Small intestine (tissue), 7 donors: ENCODE results near the gene KCNH1. TPM values are rescaled to one million over a fixed set of nuclear protein-coding genes. Genes with fewer than 3 reads are reported as not detected.

Source experiments
- DNase-seq, 2 donors: peaks; one replicate each; pipeline versions ENCODE4 v3.0.0 to v3.0.0-alpha.2; 2013
- FAIRE-seq: peaks from 2 replicates; lab custom pipeline; 2012; peaks lifted over from hg19 to GRCh38; lab: Jason Lieb, UNC
- H3K27ac ChIP-seq, 3 donors: one replicate each; pipeline ENCODE4 v1.5.1; 2013; ENCODE audit warnings: low read length in 2 of 3, mild to moderate bottlenecking in 2 of 3, control low read depth in 1 of 3, inconsistent platforms in 1 of 3, low read depth in 1 of 3, moderate library complexity in 1 of 3
- H3K27me3 ChIP-seq, 3 donors: one replicate each; pipeline ENCODE4 v1.6.1; 2013; ENCODE audit warnings: low read length in 3 of 3, inconsistent platforms in 1 of 3; ENCODE audit not compliant: control insufficient read depth in 3 of 3, insufficient read depth in 3 of 3
- H3K36me3 ChIP-seq, 3 donors: one replicate each; pipeline ENCODE4 v1.6.1; 2013; ENCODE audit warnings: low read length in 3 of 3, inconsistent platforms in 1 of 3, low read depth in 1 of 3, mild to moderate bottlenecking in 1 of 3, moderate library complexity in 1 of 3; ENCODE audit not compliant: control insufficient read depth in 3 of 3, insufficient read depth in 2 of 3
- H3K4me1 ChIP-seq, 3 donors: one replicate each; pipeline ENCODE4 v1.6.1; 2013; ENCODE audit warnings: low read length in 2 of 3, inconsistent platforms in 1 of 3, low read depth in 1 of 3, mild to moderate bottlenecking in 1 of 3, moderate library complexity in 1 of 3; ENCODE audit not compliant: control insufficient read depth in 3 of 3, insufficient read depth in 2 of 3
- H3K4me3 ChIP-seq, 3 donors: one replicate each; pipeline ENCODE4 v1.5.1; 2013; ENCODE audit warnings: low read length in 3 of 3, control low read depth in 1 of 3, inconsistent platforms in 1 of 3, low read depth in 1 of 3, mild to moderate bottlenecking in 1 of 3, moderate library complexity in 1 of 3
- H3K9me3 ChIP-seq, 2 donors: one replicate each; pipeline ENCODE4 v1.6.1; 2013; ENCODE audit warnings: low read depth in 1 of 2, low read length in 1 of 2; ENCODE audit not compliant: control insufficient read depth in 2 of 2, insufficient read depth in 1 of 2
- WGBS, 3 donors: extraction: QIAGEN DNeasy Blood & Tissue Kit; methylation state at CpG; one replicate each; pipeline ENCODE4 v1.1.7; 2013; 5-methylcytosine and 5-hydroxymethylcytosine counted together
- polyA plus RNA-seq, 4 donors: library from polyadenylated mRNA; stranded (reverse) in 3 of 4; unstranded in 1 of 4; fragments of 200-250 nt in 3 of 4; fragments of 120-200 nt in 1 of 4; gene quantifications; one replicate each; pipeline versions ENCODE4 v1.2.1 to v1.2.3, GENCODE V29; 2013
- donor health status: healthy with polysubstance abuse.
- donor health status: control.
- donor health status: control.
- donor health status: Bipolar disorder and iron deficiency.
- donor health status: healthy.

KCNH1 gene
- polyA plus RNA-seq, 4 donors, result 0.13 to 0.42 TPM; not detected in 2

GRCh38 chr1:211153932-211154331, 20.0 kb upstream of the KCNH1 start:
- Histone ChIP-seq H3K27me3 (no peaks in the 10 kb centered on the region), H3K36me3 (no peaks in the 10 kb centered on the region), H3K4me3 (no peak overlapping the region), H3K4me1 (no peaks in the 10 kb centered on the region), H3K9me3 (no peaks in the 10 kb centered on the region), H3K27ac (no peak overlapping the region)
- FAIRE-seq (no peak), DNase-seq (no peak)
- 23 to 29% (median 24%) methylated on average over 1 of the region's 1 CpG for WGBS, 3 donors

GRCh38 chr1:211148366-211148765, 14.4 kb upstream of the KCNH1 start:
- H3K36me3 ChIP-seq, result no peaks in the 10 kb centered on the region
- H3K27me3 ChIP-seq, result no peaks in the 10 kb centered on the region
- FAIRE-seq (no peak), DNase-seq (no peak)
- H3K4me1 ChIP-seq, result no peaks in the 10 kb centered on the region
- no peak overlapping the region for H3K27ac ChIP-seq
- no peak overlapping the region for H3K4me3 ChIP-seq
- WGBS, 3 donors, result 56 to 61% (median 61%) methylated on average over 5 of the region's 5 CpGs
- peaks cover 0 to 5% of the 10 kb centered on the region in 2 donors for H3K9me3 ChIP-seq

- FAIRE-seq (no peak), DNase-seq (peak in 1 of 2 donors; percentile 46)
- Histone ChIP-seq H3K4me3 (no peak overlapping the region), H3K9me3 (peaks cover 0 to 5% of the 10 kb centered on the region in 2 donors), H3K27me3 (no peaks in the 10 kb centered on the region), H3K27ac (no peak overlapping the region), H3K4me1 (no peaks in the 10 kb centered on the region), H3K36me3 (no peaks in the 10 kb centered on the region)
- 9 to 41% (median 15%) methylated on average over 4 of the region's 4 CpGs for WGBS, 3 donors
Measured at GRCh38 chr1:211145944-211146343, 12.0 kb upstream of the KCNH1 start.

- Histone ChIP-seq H3K27ac (no peak overlapping the region), H3K9me3 (no peaks in the 10 kb centered on the region), H3K4me1 (peaks cover 0 to 8% (median 0%) of the 10 kb centered on the region in 3 donors), H3K36me3 (no peaks in the 10 kb centered on the region), H3K27me3 (peaks cover 0 to 39% (median 14%) of the 10 kb centered on the region in 3 donors), H3K4me3 (no peak overlapping the region)
- FAIRE-seq, result no peak
- DNase-seq, result peak; percentile 42 to 48
- 16 to 26% (median 19%) methylated on average over 5 of the region's 5 CpGs for WGBS, 3 donors
Measured at GRCh38 chr1:211135342-211135950, 1.5 kb upstream of the KCNH1 start.

- H3K9me3 ChIP-seq, result no peaks in the 10 kb centered on the region
- DNase-seq (peak in 1 of 2 donors; percentile 30), FAIRE-seq (no peak)
- H3K27ac ChIP-seq, result no peak overlapping the region
- H3K4me3 ChIP-seq, result peak overlapping the region in 2 of 3 donors; percentile 29 to 30
- peaks cover 0 to 37% (median 14%) of the 10 kb centered on the region in 3 donors for H3K27me3 ChIP-seq
- no peaks in the 10 kb centered on the region for H3K36me3 ChIP-seq
- 2 to 8% (median 3%) methylated on average over 29 to 31 of the region's 31 CpGs for WGBS, 3 donors
- peaks cover 0 to 8% (median 0%) of the 10 kb centered on the region in 3 donors for H3K4me1 ChIP-seq
Measured at GRCh38 chr1:211133393-211133835, 534 bp downstream of the KCNH1 start.

- H3K27me3 ChIP-seq, result peaks cover 0 to 35% (median 14%) of the 10 kb centered on the region in 3 donors
- FAIRE-seq, result no peak
Measured at GRCh38 chr1:211132721-211133392, 1.1 kb downstream of the KCNH1 start.

GRCh38 chr1:211129776-211130175, 4.2 kb downstream of the KCNH1 start:
- H3K27ac ChIP-seq, result no peak overlapping the region
- DNase-seq (no peak), FAIRE-seq (no peak)
- 82 to 87% (median 82%) methylated on average over 1 of the region's 1 CpG for WGBS, 3 donors
- H3K36me3 ChIP-seq, result no peaks in the 10 kb centered on the region
- peaks cover 0 to 30% (median 10%) of the 10 kb centered on the region in 3 donors for H3K27me3 ChIP-seq
- no peak overlapping the region for H3K4me3 ChIP-seq
- H3K4me1 ChIP-seq, result peaks cover 0 to 8% (median 0%) of the 10 kb centered on the region in 3 donors
- no peaks in the 10 kb centered on the region for H3K9me3 ChIP-seq

More at GRCh38 chr1:211132721-211133392, 1.1 kb downstream of the KCNH1 start:
- 16 to 24% (median 23%) methylated on average over 20 of the region's 20 CpGs for WGBS, 3 donors
- peak in 1 of 2 donors; percentile 3 for DNase-seq
- Histone ChIP-seq H3K36me3 (no peaks in the 10 kb centered on the region), H3K4me1 (peaks cover 0 to 8% (median 0%) of the 10 kb centered on the region in 3 donors), H3K9me3 (no peaks in the 10 kb centered on the region), H3K27ac (no peak overlapping the region), H3K4me3 (peak overlapping the region in 1 of 3 donors; percentile 30)

- no peak overlapping the region for H3K27ac ChIP-seq
- no peak for DNase-seq
- H3K9me3 ChIP-seq, result no peaks in the 10 kb centered on the region
- no peak overlapping the region for H3K4me3 ChIP-seq
- no peaks in the 10 kb centered on the region for H3K4me1 ChIP-seq
- H3K36me3 ChIP-seq, result no peaks in the 10 kb centered on the region
- WGBS, 3 donors, result 70 to 84% (median 79%) methylated on average over 4 of the region's 4 CpGs
- FAIRE-seq, result no peak
- peaks cover 0 to 6% (median 0%) of the 10 kb centered on the region in 3 donors for H3K27me3 ChIP-seq
Measured at GRCh38 chr1:211127166-211127565, 6.8 kb downstream of the KCNH1 start.
